ENCODE results near the gene CXCL14.

CXCL14 gene

GRCh38 chr5:135566422-135567400 is 12.1 kb downstream of the CXCL14 start:
- DNase-seq: no peak

DNA sequence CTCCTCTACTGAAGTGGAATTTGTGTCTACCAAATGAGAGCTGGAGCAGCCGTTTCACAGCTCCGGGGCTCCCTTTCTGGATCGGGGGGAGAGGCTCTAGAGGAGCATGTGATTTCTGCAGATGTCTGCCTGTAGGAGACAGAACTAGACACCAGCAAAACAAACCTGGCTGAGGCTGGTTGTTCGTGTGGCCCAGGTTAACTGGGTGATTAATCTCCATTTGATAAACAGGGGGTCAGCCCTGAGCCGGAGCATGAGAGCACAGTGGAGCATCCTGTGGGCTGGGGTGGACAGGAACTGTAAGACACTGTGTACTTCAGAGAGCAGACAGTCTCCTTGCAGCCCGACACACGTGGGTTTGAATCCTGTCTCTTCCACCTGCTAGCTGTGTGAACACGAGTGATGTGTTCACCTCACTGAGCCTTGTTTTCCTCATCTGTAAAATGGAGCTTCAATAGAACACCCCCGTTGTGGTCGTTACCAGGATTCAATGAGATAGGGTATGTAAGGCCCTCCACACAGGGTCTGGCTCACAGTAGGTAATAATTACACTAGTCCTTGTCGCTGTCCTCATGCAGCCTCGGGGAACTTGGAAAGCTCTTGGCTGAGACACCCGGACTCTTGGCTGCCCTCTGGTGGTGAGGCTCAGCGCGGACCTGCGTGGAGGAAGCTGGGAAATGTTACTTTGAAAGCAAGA is 12.9 kb downstream of the CXCL14 start:
- peak; percentile 72 to 77 for DNase-seq

DNA sequence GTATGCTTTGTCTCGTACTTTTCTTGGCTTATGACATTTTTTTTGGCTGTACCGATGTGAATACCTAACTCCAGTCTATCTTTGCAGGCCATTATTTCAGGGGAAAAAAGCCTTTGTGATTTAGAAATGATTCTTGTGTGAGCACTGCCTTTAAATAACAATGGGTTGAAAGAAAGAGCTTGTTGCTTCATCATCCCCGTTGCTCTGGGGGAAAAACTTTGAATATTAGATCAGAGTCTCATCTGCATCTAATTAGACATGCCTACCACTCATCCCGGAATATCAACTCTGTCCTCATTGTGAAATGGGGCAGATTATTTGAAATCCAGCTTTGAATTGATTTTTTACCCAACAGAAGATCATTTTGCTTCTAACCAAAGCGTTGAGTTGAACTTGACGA is 13.5 kb downstream of the CXCL14 start:
- DNase-seq: no peak

DNA sequence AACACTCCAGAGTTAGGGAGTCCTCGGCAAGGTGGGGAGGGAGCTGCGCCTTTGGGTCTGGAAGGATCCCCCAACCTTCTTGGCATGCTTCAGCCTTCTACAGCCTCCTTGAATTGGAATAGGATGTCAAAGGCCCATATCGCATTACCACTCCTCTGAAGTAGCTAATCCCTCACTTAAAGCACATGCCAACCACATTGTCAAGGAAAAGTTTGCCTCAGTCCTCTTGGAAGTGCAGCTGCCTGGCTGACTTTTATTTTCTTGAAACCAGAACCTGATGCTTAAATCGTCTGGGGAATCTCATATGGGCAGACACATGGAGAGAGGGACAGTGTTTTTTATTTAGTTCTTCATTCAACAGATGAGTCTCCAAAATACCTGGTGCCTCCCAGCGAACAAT is 14.5 kb downstream of the CXCL14 start:
- DNase-seq: no peak

DNA sequence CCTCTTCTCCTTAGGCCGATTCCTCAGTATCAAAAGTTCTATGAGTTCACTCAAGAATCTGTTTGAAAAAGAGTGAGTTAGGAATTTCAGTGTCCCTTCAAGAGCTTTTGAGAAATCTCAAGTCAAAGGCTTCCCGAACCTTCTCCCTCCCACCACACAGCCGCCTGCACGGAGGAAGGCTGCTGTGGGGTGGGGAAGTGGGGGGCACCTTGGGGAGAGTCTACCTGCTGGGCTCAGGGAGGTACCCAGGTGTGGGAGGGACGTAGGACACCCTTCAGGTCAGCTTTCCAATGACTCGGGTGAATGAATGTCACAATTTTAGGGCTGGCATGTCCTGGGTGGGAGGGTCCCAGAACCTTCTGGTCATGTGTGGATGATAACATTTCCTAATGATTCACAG is 17.5 kb downstream of the CXCL14 start:
- DNase-seq: peak; percentile 13 to 29

GRCh38 chr5:135560858-135561257 is 17.9 kb downstream of the CXCL14 start:
- peak; percentile 87 to 89 for DNase-seq

DNA sequence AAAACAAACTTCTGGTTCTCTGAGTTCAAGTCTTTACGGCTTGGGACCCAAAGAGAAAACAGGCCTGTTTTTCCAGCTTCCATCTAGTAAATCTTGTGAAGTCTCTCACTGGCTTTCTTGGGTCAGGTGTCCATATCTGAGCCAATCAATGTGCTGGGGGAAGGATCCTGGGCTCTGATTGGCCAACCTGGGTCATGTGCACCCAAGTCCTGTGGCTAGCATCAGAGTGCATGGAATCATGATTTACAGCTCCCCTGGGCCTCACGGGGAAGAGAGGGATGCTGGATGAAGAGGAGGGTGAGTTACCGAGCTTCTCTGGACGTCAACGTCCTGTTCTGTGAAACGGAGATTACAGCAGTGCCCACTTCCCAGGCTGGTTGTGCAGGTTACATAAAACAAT is 19.4 kb downstream of the CXCL14 start:
- DNase-seq: no peak

- no peak for DNase-seq
These were observed 21.5 kb downstream of the CXCL14 start for GRCh38 chr5:135557076-135557838.

GRCh38 chr5:135556620-135557019 is 22.2 kb downstream of the CXCL14 start:
- DNase-seq: no peak

DNA sequence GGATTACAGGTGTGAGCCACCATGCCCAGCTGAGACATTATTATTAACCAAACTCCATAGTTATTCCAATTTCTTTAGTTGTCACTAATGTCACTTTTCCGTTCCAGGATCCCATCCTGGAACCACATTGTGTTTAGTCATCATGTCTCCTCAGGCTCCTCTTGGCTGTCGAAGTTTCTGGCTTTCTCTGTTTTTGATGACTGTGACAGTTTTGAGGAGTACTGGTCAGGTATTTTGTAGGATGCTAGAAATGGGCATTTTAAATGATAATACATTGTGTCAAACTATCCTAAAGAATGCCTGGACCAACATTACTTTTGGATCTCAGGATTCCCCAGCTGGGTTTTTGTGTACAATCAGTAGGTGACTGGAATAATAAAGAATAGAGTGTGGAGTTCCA is 23.3 kb downstream of the CXCL14 start:
- no peak for DNase-seq

DNA sequence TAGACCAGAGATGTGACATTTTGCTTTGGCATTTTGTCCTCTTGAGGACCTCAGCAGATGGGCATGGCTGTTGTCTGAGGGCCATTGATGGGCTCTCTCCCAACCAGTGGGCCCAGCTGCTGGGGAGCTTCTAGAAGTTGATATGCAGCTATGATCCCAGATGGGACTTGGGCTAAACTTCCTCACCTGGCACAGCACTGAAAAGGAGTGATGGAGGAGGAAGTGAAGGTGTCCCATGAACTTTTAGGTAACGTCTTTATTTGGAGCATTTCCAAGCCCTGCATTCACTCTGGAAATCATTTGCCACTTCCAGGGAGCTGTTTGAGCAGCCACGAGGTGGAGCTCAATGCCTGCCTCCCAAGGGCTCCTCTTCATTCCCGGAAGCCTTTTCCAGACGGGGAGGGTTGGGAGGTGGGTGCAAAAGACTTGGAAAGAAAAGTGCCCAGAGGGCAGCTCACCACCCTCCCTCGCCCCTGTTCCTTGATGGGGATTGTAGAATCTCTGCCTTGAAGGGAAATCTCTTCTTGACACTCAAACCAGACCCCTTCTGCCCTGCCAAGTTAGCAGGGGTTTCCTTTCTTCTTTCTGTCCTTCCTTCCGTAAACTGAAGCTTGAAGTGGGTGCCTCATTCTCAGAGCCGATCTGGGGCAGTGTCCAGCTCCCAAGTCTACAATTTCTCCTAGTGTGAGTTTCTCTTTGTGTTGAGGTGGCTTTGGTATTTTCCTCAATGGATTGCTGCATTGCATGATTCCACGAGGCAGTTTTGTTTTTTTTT is 24.9 kb downstream of the CXCL14 start:
- peak in 1 of 2 donors; percentile 23 for DNase-seq

- DNase-seq: peak; percentile 77 to 82
These were observed 27.0 kb downstream of the CXCL14 start for GRCh38 chr5:135551593-135552447.

DNA sequence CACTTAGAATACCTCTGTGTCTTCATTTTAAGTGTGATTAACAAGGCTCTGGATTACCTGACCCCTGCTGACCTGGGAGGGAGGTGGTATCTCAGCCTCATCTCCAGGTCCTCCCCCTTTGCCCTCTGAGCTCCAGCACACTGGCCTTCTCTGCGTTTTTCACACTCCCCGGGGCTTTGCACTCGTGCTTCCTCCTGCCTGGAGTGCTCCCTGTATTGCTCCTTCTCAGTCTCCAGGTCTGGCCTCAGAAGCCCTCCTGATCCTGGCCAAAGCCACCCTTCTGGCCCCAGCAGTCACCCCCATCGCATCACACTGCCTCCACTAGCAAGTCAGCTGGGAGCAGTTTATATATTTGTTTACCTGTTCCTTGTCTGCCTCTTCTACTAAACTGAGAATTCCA is 29.4 kb downstream of the CXCL14 start:
- no peak for DNase-seq

- no peak for DNase-seq
These were observed 31.1 kb downstream of the CXCL14 start for GRCh38 chr5:135547590-135548254.

GRCh38 chr5:135546912-135547311 is 31.9 kb downstream of the CXCL14 start:
- DNase-seq: no peak

DNA sequence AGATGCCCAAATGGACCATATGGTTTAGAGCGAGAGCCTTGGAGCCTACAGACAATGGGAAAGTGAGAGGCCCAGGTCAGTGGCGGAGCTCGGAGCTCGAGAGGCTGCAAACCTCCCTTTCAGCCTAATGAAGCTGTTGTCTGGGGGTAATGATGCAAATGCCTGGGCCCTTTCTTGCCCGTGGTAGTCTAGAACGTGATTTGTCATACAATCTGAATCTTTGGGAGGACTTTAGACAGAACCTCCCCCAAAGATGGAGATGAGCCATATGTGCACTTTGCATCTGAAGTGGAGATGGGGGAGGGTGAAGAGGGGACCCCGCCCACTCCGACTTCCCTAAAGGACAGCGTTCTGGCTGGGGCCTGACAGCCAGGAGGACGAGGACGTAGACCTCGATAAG is 32.7 kb downstream of the CXCL14 start:
- no peak for DNase-seq

DNA sequence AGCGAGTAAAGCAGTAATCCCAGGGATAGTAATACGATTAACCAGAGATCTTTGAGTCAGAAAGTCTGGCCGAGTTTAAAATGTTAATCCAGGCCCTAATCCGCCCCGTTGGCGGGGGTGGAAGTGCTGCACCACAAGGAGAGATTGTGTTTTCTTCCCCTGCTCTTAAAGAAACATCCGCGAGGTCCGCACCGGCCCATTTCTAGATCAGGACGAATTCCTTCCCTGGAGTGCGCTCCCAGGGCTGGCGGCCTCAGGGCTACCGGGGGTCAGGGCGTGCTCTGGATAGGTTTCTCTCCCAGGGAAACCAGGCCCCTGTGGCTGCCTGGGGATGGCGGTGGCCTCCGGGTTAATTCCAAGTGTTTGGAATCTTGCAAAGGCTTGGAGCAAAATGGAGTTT is 33.7 kb downstream of the CXCL14 start:
- DNase-seq: no peak

DNA sequence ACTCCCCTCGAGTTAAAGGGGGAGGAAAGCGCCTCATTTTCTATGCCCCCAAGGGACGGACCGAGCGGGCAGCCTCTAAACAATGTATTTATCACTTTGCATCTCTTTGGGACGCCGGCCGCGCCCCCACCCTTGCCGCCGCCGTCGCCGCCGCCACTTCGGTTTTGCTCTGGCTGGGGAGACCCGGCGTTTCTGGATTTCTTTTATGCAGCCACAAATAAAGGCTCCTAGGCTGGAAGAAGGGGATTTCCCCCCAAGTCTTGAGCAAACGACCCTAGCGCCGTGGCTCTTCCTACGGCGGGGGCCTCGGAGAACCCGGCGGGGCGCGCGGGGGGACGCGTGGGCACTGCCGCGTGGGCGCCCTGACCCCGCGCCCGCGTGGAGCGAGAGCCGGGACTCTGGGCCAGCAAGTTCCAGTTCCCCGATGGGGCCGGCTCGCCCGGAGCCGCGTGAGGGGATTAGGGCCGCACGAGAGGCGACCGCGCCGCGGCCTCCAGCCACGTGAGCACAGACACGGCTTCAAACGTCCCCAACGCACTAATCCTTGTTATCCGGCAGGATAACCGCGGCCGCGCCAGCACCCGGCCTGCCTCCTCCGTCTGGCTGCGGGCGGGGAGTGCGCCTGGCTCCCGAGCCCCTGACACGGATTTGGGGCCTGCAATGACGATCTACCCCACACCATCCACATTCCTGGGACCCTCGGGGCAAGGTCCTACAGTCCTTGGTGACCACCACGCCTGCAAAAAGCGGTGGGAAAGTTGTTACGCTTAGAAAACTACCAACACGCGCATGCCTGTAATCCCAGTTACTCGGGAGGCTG is 35.1 kb downstream of the CXCL14 start:
- peak in 1 of 2 donors; percentile 30 for DNase-seq

DNA sequence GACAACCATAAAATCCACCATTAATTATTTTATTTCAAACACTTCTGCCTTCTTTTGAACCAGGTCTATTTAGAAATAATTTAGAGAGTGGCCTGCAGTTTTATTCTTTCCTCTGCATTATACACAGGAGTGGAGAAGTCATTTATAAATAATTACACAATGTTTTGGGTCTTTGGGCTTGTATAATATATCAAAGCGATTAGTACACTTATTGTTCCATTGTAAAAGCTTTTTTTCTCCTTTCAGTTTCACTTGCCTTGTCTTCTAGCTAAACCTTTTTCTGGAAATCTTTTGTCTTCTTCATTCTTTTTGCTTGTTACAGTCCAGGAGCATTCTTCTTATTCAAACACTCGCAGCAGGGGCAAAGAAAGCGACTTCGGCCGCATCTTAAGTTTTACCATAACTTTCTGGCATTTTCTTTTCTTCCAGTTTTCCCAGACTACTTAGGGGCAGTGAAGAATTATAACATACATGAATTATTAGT is 35.7 kb downstream of the CXCL14 start:
- DNase-seq: no peak

All from inflammatory macrophage (primary cell).